ENCODE measurements around the gene BRCC3.
"Not testable (repeated sequence)": the region's sequence is repeated elsewhere in the genome, so short reads cannot be mapped to it uniquely, and the experiment has no call there.

The BRCC3 gene

GRCh38 chrX:155143959-155144548 is 72.7 kb downstream of the BRCC3 start:
- no peak for DNase-seq (ENCODE audit: low read depth in 2 of 2)

DNA sequence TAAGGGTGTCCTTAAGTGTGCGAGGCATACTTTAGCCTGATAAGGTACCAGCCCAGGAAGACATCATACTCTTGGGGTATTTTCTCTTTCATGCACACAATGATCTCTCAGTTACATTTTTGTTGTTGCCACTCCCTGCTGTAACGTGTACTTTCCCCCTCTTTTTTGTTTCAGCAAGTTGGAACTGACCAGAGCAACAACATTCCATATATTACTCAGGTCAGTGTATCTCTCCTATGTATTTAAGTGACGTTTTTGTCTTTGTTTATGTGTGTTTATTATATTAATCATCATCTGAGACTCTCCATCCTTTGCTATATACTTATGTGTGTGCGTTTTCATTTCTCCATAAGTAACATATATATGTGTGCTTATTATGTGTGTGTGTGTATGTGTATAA is 73.6 kb downstream of the BRCC3 start:
- no peak for DNase-seq (ENCODE audit: low read depth in 2 of 2)

- DNase-seq (ENCODE audit: low read depth in 2 of 2), result not testable (repeated sequence)
Measured at GRCh38 chrX:155147612-155148011, 76.3 kb downstream of the BRCC3 start.

DNA sequence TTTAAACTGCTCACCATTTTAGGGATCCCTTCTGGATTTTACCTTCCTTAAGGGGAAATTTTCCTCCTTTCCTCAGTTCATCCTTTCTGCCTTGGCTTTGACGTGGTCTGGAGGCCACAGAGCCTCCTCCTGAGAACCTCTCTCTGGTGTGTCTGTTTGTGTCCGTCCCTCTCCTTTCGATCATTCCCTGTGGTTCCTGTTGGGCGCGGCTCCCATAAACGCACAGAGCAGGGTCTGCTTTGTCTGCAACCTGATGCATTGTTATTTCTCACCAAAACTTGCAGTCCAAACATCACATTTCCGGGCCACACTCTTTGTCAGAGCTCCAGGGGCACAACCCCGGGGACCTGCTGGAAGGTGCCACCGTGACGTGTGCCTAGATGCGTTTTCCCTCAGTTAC is 76.9 kb downstream of the BRCC3 start:
- DNase-seq (ENCODE audit: low read depth in 2 of 2), result not testable (repeated sequence)

DNA sequence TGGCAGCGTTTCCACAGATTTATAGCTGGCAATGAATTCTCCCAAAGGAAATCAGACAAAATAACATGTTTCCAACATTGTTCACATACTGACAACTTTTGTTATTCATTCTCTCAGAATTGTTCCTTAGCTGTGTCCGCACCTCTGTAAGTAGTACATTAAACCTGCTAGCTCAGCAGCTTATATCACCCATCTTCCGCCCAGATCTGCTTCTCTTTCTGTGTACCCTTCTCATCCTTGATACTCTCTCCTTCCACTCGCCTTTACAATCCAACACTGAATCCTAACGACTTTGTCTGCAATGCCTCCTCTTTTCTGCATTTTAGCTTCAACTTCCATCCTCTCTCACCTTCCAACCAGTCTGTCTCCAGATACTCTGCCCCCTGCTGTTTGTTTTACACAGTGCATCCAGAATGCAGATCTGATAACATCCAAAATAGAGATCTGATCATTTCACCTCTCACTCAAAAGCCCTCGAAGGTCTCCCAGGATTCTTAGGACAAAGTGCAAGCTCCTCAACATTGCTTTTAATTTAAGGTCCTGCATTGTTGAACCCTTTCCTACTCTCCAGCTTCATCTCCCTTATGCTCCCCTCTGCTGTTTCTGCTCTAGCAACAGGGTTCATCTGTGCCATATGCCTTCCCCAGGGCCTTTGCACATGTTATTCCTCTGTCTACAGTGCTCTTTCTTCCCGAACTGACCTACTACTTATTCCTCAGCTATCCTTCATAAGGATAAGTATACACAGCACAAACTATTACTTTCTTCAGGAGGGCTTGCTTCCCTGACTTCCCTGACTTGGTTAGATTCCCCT is 77.6 kb downstream of the BRCC3 start:
- no peak for DNase-seq (ENCODE audit: low read depth in 2 of 2)

DNA sequence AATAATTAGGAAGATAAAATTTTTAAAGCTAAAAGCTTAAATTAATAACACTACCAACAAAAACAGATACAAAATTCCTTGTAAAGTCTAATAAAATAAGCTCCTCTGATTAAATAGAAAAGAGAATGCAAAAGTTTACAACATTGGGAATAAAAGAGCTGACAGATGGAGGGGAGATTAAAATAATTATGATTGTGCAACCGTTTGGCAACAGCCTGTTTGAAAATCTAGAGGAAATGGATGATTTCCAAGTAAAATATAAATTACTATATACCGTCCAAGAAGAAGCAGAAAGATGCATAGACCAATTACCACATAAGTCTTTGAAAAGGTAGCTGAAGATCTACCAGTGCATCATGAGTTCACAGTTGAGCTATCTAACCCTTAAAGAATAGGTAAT is 98.6 kb downstream of the BRCC3 start:
- DNase-seq (ENCODE audit: low read depth in 2 of 2), result no peak

Measured in stimulated activated CD8-positive, alpha-beta memory T cell treated with anti-CD3 and anti-CD28 coated beads, Interleukin-15, amount 100 ng/mL, for 4 hours (primary cell).